HepG2 (cell line): ENCODE data around the gene SYT13.

Experiments
- CTCF ChIP-seq: sonication (generic); formaldehyde crosslinking; IDR thresholded peaks from 2 replicates; pipeline ENCODE4 v1.5.0; 2020; ENCODE audit warnings: mild to moderate bottlenecking, missing genetic modification reagents, moderate library complexity
- EZH2 ChIP-seq: conservative IDR thresholded peaks from 2 replicates; pipeline ENCODE4 v1.6.1; 2012; ENCODE audit warnings: mild to moderate bottlenecking, low read depth, low read length, moderate library complexity
- HDAC2 ChIP-seq: sonication (generic); formaldehyde crosslinking; IDR thresholded peaks from 2 replicates; pipeline ENCODE4 v1.4.0; 2020; ENCODE audit warnings: missing genetic modification reagents
- ZNF276 ChIP-seq: sonication (generic); formaldehyde crosslinking; IDR thresholded peaks from 2 replicates; pipeline ENCODE4 v1.4.0; 2020; ENCODE audit warnings: mild to moderate bottlenecking, low read depth, missing genetic modification reagents

- no peak for TF ChIP-seq ZNF276 (CRISPR knock-in tag)
- no peak for TF ChIP-seq EZH2
- TF ChIP-seq CTCF (CRISPR knock-in tag), result no peak
- TF ChIP-seq HDAC2 (CRISPR knock-in tag), result no peak
Observed at GRCh38 chr11:45233804-45234170, 52.4 kb downstream of the SYT13 start.
